GM18873 (cell line): ENCODE data around the gene DDX19B.
"Not testable (repeated sequence)": the region's sequence is repeated elsewhere in the genome, so short reads cannot be mapped to it uniquely, and the experiment has no call there.

Experiments
- ATAC-seq: cut with Tn5 transposase; IDR thresholded peaks from one replicate; pipeline ENCODE4 v1.9.1; 2021; ENCODE audit warnings: mild to moderate bottlenecking, moderate library complexity, moderate number of reproducible peaks; ENCODE audit not compliant: unreplicated experiment, low FRiP score

The DDX19B gene

DNA sequence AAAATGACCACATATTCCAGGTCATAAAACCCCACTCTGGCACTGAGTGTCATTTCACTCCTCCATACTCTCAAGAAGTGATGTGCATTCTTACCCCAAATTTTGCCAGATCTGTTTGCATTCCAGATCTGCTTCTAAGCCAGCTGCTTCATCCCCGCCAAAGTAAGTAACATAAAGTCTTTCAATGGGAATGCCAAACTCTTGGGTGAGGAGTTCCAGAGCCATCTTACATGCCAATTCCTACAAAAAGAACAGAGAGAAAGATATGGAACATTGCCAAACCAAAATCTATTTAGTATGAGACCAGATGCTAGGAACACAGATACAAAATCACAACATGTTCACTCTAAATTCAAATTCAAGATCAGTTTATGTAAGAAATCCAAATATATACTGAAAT, 22.6 kb upstream of the DDX19B start:
- ATAC-seq = no peak

DNA sequence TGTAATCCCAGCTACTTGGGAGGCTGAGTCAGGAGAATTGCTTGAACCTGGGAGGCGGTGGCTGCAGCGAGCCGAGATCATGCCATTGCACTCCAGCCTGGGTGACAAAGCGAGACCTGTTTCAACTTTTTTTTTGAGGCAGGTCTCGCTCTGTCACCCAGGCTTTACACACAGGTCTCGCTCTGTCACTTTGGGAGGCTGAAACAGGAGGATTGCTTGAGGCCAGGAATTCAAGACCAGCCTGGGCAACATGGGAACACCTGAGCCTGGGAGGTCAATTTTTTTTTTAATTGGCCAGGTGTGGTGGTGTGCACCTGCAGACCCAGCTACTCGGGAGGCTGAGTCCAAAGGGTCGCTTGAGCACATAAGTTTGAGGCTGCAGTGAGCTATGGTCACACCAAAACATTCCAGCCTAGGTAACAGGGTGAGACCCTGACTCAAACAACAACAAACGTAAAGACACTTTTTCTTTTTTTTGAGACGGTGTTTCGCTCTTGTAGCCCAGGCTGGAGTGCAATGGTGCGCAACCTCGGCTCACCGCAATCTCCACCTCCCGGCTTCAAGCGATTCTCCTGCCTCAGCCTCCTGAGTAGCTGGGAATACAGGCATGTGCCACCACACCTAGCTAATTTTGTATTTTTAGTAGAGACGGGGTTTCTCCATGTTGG, 11.5 kb upstream of the DDX19B start:
- not testable (repeated sequence) for ATAC-seq

DNA sequence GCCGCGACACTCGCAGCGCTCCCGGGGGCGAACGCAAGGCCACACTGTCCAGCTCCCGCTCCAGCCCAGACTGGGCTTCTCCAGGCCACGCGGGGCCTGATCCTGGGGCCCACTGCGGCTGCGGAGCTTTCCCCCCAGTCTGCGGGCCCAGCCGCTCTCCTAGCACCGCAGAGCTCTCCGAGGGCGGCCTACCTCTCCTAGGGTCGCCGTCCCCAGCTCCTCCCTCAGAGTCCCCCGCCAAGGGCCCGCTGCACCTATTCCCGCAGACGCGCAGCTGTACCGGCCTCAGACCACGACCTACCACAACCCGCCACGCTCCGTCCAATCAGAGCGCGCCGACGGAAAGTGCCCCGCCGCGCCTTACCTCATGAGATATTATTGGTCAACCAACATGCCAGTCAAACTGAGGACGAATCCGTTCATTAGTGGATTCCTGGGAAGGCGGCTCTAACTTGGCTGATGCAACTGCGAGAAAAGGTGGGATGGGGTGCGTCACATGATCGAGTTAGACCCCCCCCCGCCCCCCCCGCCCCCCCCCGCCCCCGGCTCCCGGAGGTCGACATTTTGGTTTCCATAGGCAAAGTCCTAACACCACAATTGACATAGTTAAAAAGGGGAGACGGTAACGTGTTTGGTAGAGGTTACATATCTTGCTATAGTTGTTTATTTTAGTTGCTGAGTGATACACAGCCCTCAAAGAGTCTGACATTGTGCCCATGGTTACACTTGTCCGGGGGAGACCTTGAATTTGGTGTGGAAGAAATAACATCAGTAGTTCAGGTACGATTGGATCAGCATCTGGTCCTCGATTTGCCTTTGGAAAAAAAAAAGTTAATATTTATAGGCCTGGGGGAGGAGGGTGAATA, 9.5 kb upstream of the DDX19B start, which contains the start of gene AARS1:
AARS1 (minus strand) TSS at position 278 of the 866 bp plus-strand sequence. CDS start 6,743 bp downstream, outside the sequence.
- peak; percentile 98 for ATAC-seq

DNA sequence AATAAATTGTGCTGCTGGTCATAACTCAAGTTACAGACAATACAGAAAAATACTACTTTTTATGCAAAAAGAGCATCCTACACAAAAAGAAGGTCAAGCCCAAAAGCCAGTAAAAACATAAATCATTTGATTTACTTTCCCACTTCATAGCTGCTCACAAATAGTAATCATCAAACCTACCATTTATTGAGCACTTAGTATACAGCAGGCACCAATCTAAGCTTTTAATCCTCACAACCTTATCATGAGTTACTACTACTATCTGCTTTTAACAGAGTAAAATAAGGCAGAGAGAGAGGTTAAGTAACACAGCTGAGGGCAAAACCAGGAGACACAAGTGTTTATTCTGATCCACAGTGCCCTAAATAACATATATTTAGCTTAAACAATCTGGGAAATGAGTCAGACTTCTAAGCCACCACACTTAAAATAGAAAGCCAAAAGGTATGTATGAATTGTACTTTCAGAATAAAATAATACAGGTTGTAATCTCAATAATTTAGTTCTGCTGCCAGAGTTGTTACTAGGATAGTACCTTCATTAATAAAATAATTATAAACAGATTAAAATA, 8.0 kb upstream of the DDX19B start:
- ATAC-seq = no peak

DNA sequence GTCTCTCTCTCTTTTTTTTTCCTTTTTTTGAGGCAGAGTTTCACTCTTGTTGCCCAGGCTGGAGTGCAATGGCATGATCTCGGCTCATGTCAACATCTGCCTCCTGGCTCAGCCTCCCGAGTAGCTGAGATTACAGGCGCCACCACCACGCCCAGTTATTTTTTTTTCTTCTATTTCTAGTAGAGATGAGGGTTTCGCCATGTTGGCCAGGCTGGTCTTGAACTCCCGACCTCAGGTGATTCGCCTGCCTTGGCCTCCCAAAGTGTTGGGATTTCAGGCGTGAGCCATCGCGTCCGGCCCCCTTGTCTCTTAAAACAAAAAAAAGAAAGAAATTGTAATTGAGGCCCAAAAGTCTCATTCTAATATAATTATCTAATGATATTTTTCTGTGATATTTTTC, 6.8 kb upstream of the DDX19B start:
- ATAC-seq = not testable (repeated sequence)

DNA sequence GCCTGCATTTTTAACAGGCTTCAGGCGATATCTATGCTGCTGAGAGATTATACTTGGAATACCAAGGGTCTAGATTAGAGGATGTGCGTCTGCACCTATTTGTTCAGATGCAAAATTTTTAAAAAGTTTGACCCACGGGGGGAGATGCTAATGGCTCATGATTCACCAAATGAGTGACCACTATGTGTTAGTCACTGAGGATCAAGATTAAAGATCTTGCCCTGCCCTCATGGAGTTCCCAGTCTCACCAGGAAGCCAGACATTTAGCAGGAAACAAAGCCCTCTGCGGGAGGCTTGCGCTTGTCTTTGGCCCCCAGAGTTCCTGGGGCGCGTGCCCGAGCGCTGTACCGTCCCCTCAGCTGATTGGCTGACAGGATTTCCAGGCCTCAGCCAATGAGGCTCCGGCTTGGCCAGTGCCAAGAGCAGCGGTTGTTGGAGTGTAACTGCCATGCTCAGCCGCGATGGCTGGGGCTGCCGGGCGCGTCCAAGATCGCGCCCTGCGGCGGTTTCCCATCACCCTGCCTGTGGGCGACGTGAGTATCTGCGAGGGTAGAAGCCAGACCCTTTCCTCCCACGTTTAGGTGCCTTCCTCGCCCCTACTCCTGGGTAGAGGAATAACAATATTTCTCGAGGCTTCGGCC, 4.5 kb upstream of the DDX19B start:
- ATAC-seq = no peak

DNA sequence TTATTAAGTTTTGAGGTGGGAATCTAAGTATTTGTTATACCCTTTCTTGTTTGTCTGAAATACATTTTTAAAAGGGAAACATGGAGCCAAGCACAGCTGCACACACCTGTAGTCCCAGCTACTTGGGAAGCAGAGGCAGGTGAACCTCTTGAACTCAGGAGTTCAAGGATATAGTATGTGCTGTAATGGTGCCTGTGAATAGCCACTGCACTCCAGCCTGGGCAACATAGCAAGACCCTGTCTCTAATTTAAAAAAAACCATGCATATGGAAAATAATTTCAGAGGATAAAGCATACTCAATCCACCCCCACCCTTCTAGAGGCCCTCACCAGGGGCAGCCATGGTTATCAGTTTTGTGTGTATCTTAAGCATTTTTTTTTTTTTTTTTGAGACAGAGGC, 3.4 kb upstream of the DDX19B start:
- no peak for ATAC-seq

DNA sequence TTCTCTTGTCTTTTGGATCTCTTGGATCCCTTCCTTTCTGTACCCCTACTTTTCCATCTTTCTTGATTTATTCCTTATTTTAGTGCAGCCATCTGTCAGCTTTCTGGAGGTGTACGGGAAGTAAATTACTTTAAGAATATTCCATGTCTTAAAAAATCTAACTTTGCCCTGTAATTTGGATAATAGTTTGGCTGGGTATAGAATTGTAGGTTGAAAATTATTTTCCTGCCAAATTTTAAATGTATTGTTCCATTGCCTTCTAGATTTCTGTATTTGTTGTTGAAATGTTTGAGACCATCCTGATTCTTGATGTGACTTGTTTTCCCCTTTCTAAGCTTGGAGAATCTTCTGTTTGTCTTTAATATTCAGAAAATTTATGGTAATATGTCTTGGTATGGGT, 2.1 kb downstream of the DDX19B start:
- no peak for ATAC-seq

DNA sequence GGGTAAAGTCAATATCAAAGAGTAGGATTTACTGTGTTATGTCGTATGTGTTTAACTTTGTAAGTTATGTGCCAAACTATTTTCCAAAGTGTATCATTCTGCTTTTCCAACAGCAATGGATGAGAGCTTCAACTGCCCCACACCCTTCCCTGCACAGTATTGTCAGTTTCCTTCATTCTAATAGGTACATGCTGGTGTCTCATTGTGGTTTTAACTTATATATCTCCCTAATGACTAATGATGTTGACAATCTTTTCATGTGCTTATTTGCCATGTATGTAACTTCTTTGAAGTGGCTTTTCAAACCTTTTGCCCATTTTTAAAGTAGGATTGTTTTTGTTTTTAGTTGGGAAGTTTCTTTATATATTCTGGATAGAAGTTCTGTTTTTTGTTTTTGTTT, 3.8 kb downstream of the DDX19B start:
- ATAC-seq = no peak

DNA sequence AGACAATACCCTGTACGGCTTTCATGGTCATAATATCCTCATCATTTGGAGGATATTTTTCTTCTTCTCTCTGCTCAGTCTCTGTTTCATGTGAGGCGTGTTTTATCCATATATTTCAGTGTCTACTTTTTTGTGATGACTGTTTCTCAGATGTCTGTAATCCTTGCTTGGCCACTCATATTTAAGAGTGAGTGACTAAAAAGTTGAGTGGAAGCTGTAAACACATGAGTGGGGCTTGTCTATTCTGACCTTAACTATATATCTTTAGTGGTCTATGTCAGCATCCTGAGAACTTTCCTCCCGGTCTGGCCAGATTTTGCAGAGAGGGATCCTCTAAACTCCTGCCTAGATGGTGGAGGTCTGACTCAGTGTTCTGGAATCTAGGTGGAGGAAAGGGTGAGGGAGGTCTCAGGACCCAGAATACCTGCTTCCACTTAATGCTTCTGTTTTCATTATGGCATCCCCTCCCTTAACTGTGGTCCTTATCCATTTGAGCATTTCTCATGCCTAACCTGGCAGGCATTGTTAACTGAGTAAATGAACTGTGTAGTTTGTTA, 6.0 kb downstream of the DDX19B start:
- ATAC-seq = no peak

DNA sequence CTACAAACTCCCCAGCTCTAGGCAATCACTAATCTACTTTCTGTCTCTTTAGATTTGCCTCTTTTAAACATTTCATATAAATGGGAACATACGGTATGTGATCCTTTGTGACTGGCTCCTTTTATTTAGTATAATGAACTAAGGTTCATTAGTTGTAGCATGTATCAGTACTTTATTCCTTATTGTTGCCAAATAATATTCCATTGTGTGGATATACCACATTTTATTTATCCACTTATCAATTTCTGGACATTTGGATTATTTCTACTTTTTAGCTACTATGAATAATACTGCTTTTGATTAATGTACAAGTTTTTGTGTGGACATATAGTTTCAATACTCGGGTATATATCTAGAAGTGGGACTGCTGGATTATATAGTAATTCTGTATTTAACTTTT, 7.9 kb downstream of the DDX19B start:
- ATAC-seq = no peak

DNA sequence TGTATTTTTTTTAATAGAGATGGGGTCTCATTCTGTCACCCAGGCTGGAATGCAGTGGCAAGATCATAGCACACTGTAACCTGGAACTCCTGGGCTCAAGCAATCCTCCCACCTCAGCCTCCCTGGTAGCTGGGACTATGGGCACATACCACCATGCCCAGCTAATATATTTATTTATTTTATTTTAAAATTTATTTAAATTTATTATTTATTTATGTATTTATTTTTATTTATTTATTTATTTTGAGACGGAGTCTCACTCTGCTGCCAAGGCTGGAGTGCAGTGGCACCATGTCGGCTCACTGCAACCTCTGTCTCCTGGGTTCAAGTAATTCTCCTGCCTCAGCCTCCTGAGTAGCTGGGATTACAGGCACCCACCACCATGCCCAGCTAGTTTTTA, 8.7 kb downstream of the DDX19B start:
- ATAC-seq = not testable (repeated sequence)

DNA sequence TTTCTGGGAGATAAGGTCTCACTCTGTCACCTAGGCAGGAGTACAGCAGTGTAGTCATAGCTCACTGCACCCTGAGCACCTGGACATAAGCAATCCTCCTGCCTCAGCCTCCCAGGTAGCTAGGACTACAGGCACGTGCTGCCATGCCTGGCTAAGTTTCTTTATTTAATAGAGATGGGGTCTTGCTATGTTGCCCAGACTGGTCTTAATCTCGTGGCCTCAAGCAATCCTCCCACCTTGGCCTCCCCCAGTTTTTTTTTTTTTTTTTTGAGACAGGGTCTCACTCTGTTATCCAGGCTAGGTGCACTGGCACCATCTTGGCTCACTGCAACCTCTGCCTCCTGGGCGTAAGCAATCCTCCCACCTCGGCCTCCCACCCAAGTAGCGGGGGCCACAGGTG, 21.1 kb downstream of the DDX19B start:
- no peak for ATAC-seq

DNA sequence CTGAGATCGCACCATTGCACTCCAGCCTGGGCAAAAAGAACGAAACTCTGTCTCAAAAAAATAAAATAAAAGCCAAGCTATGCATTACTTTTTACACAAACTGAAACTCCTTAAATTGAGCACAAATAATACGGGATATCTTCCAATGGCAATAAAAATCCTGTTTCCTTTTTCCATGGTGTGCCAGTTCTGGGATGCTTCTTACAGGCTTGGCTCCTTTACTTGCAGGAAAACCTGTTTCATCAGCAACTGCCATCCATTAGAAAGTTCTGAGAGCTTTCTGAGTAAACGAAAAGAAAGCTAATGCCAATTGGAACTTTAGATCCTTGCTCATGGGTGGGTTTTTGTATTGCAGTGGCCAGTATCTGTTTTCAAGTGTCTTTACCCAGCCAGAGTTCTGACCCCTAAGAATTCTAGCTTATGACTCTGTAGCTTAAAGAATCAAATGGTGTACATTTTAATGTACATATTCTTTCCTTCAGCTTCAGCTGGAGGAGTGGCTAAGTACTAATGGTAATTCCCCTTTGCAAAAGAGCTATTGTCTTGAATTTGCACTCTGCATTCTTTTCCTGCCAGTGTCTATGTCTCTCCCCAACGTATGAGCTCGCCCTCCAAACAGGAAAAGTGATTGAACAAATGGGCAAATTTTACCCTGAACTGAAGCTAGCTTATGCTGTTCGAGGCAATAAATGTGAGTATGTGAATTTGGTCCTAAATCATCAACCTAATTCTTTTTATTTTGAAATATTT, 26.2 kb downstream of the DDX19B start:
- ATAC-seq = no peak

DNA sequence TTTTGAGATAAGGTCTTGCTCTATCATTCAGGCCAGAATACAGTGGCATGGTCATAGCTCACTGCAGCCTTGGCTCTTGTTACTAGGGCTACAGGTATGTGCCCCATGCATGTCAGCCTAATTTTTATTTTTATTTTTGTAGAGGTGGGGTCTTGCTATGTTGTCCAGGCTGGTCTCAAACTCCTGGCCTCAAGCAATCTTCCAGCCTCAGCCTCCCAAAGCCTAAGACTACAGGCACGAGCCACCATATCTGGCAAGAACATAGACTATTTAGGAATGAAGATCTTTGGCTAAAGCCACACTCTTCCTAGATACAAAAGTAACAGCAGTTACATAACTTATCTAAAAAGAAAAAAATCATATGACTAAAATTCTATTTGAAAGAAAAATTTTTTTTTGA, 32.1 kb downstream of the DDX19B start:
- ATAC-seq = no peak

DNA sequence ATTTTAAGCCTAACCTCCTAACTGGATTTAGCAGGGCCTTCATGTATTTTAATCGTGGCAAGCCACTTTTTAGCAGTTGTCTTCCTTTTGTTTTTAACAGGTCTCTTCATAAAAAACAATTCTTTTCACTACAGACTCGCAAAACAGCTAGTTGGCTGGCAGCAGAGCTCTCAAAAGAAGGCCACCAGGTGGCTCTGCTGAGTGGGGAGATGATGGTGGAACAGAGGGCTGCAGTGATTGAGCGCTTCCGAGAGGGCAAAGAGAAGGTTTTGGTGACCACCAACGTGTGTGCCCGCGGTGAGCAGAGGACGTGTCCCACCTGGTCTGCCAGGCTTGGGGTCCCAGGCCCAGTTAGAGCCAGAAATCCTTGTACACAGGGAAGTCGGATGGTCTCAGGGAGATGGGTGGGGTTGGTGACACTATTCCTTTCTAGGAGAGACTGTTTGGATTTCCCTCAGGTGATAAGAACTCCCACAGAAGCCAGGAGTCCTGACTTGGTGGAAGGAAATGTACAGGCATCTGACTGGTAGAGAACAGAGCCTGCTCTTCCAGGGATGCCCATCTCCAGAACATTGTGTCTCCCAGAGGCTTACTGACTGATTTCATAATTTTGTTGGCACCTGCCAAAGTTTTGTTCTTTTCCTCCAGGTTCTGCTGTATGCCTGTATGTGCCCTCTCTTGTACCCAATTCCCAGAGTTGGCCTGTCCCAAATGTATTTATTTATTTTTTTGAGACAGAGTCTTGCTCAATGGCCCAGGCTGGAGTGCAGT, 32.8 kb downstream of the DDX19B start:
- no peak for ATAC-seq

DNA sequence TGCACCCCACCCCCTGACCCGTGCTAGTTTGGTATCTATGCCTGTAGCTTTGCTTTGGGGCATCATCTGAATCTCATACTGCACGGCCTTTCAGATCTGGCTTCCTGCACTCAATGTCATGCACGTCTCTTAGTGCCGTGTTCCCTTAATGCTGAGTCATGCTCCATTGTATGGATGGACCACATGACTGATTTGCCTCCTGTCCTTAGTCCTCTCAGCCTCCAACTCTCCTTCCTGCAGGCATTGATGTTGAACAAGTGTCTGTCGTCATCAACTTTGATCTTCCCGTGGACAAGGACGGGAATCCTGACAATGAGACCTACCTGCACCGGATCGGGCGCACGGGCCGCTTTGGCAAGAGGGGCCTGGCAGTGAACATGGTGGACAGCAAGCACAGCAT, 33.7 kb downstream of the DDX19B start:
- not testable (repeated sequence) for ATAC-seq

DNA sequence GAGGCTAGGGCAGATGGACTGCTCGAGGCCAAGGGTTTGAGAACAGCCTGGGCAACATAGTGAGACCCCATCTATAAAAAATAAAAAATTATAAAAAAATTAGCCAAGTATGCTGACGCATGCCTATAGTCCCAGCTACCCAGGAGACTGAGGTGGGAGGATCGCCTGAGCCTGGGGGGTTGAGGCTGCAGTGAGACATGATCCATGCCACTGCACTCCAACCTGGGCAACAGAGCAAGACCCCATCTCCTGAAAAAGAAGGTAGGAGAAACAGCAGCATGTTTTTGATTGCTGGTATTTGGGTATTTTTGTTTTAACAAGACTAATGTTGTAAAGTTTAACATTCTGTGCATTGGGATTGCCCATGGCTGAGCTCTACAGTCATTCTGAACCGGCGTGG, 38.8 kb downstream of the DDX19B start:
- ATAC-seq = no peak

DNA sequence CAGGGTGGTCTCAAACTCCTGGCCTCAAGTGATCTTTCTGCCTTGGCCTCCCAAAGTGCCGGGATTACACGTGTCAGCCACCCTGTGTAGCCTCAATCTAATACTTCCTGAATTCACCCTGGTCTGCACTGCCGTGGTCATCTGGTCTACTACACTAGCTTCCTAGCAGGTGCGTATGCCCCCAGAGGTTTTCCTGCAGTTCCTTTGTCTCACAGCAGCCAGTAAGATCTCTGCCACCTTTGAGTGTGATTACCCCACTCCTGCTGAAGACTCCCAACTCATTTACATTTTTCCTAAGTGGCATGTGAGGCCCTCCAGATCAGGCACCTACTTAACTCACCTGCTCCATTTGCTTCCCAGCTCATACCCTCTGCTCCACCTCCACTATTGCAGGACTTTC, 42.6 kb downstream of the DDX19B start:
- no peak for ATAC-seq
